SU-DHL-6 (cell line): ENCODE measurements around the gene QPRT.
"Not testable (repeated sequence)": the region's sequence is repeated elsewhere in the genome, so short reads cannot be mapped to it uniquely, and the experiment has no call there.

Experiments used
- H2AFZ ChIP-seq: fragments of 200-600 bp; sonication (generic); 2 replicates; pipeline ENCODE4 v1.6.1; 2014; ENCODE audit warnings: low read depth, mild to moderate bottlenecking, moderate library complexity, mixed read lengths, antibody characterized with exemption, low read length; ENCODE audit not compliant: severe bottlenecking
- H3F3A ChIP-seq: fragments of 200-600 bp; shearing (Covaris generic); 2 replicates; pipeline ENCODE4 v1.6.0; 2016; ENCODE audit warnings: antibody characterized with exemption, mild to moderate bottlenecking; ENCODE audit not compliant: insufficient read depth
- H3K27ac ChIP-seq: fragments of 200-600 bp; sonication (generic); 2 replicates; pipeline ENCODE4 v1.5.1; 2016; ENCODE audit warnings: low read depth, mild to moderate bottlenecking, low read length, moderate library complexity, mixed read lengths
- H3K27me3 ChIP-seq: fragments of 200-600 bp; sonication (generic), shearing (Covaris generic); 2 replicates; pipeline ENCODE4 v1.6.0; 2014; ENCODE audit warnings: mild to moderate bottlenecking, low read length
- H3K36me3 ChIP-seq: fragments of 200-600 bp; sonication (generic); 2 replicates; pipeline ENCODE4 v1.6.1; 2014; ENCODE audit warnings: mild to moderate bottlenecking, low read length, mixed read lengths
- H3K4me2 ChIP-seq: fragments of 300-600, 200-600 bp; shearing (Covaris generic), sonication (generic); 2 replicates; pipeline ENCODE4 v1.6.0; 2014; ENCODE audit warnings: low read length, low read depth, mild to moderate bottlenecking; ENCODE audit not compliant: poor library complexity, severe bottlenecking
- H3K4me3 ChIP-seq: fragments of 200-600 bp; sonication (generic); 2 replicates; pipeline ENCODE4 v1.5.1; 2014; ENCODE audit warnings: antibody characterized with exemption, low read length, mild to moderate bottlenecking, mixed read lengths; ENCODE audit not compliant: insufficient read depth, poor library complexity, severe bottlenecking
- H3K79me2 ChIP-seq: fragments of 200-600 bp; sonication (generic); 2 replicates; pipeline ENCODE4 v1.6.1; 2014; ENCODE audit warnings: mild to moderate bottlenecking, low read length, moderate library complexity; ENCODE audit not compliant: insufficient read depth
- H3K9ac ChIP-seq: fragments of 200-600 bp; sonication (generic); 2 replicates; pipeline ENCODE4 v1.7.0; 2014; ENCODE audit warnings: mild to moderate bottlenecking, low read length
- H3K9me2 ChIP-seq: fragments of 200-600 bp; sonication (generic); replicated peaks from 2 replicates; pipeline ENCODE4 v1.6.1; 2014; ENCODE audit warnings: low read length; ENCODE audit not compliant: insufficient read depth
- H3K9me3 ChIP-seq: fragments of 200-600 bp; sonication (generic); 2 replicates; pipeline ENCODE4 v1.6.1; 2014; ENCODE audit warnings: low read length, mixed read lengths; ENCODE audit not compliant: insufficient read depth
- H4K20me1 ChIP-seq: fragments of 200-600 bp; sonication (generic); 2 replicates; pipeline ENCODE4 v1.6.1; 2014; ENCODE audit warnings: low read depth, mild to moderate bottlenecking, antibody characterized with exemption, low read length, moderate library complexity, mixed read lengths
- CTCF ChIP-seq: fragments of 200-600 bp; sonication (generic); IDR thresholded peaks from one replicate; pipeline ENCODE4 v1.5.1; 2017; ENCODE audit warnings: antibody characterized with exemption, mild to moderate bottlenecking, low read length, moderate library complexity; ENCODE audit not compliant: insufficient read depth, poor library complexity, severe bottlenecking
- EZH2phosphoT487 ChIP-seq: fragments of 200-600 bp; sonication (generic), shearing (Covaris generic); conservative IDR thresholded peaks from 2 replicates; pipeline ENCODE4 v1.6.1; 2018; ENCODE audit warnings: mild to moderate bottlenecking, antibody characterized with exemption, low read length, moderate library complexity, mixed read lengths

Gene QPRT

GRCh38 chr16:29686740-29687332, 7.9 kb downstream of the QPRT start:
- H3K9me2 ChIP-seq, result no peaks in the 10 kb centered on the region
- no peaks in the 10 kb centered on the region for H4K20me1 ChIP-seq
- no peak overlapping the region for H3K4me3 ChIP-seq
- no peak overlapping the region for H3K27ac ChIP-seq
- H3K9me3 ChIP-seq, result no peaks in the 10 kb centered on the region
- TF ChIP-seq CTCF (no peak), EZH2phosphoT487 (no peak)
- H3K79me2 ChIP-seq, result no peaks in the 10 kb centered on the region
- H3K27me3 ChIP-seq, result no peaks in the 10 kb centered on the region
- no peak overlapping the region for H2AFZ ChIP-seq
- H3K9ac ChIP-seq, result no peak overlapping the region
- no peak overlapping the region for H3K4me2 ChIP-seq
- no peaks in the 10 kb centered on the region for H3F3A ChIP-seq
- H3K36me3 ChIP-seq, result no peaks in the 10 kb centered on the region

- TF ChIP-seq EZH2phosphoT487 (no peak), CTCF (no peak)
- Histone ChIP-seq H3K79me2 (no peaks in the 10 kb centered on the region), H3K27ac (no peak overlapping the region), H3K27me3 (no peaks in the 10 kb centered on the region), H2AFZ (no peak overlapping the region), H4K20me1 (no peaks in the 10 kb centered on the region), H3F3A (no peaks in the 10 kb centered on the region), H3K9me2 (no peaks in the 10 kb centered on the region), H3K9ac (no peak overlapping the region), H3K36me3 (no peaks in the 10 kb centered on the region), H3K4me2 (no peak overlapping the region), H3K4me3 (no peak overlapping the region), H3K9me3 (no peaks in the 10 kb centered on the region)
Measured at GRCh38 chr16:29687755-29688154, 8.8 kb downstream of the QPRT start.

- H3F3A ChIP-seq, result no peaks in the 10 kb centered on the region
- H3K9ac ChIP-seq, result no peak overlapping the region
- H3K79me2 ChIP-seq, result no peaks in the 10 kb centered on the region
- no peak for TF ChIP-seq CTCF
- TF ChIP-seq EZH2phosphoT487, result no peak
- no peak overlapping the region for H2AFZ ChIP-seq
- H4K20me1 ChIP-seq, result no peaks in the 10 kb centered on the region
- H3K36me3 ChIP-seq, result no peaks in the 10 kb centered on the region
- H3K27me3 ChIP-seq, result no peaks in the 10 kb centered on the region
- H3K4me3 ChIP-seq, result no peak overlapping the region
- no peaks in the 10 kb centered on the region for H3K9me3 ChIP-seq
- no peaks in the 10 kb centered on the region for H3K9me2 ChIP-seq
- H3K4me2 ChIP-seq, result no peak overlapping the region
- H3K27ac ChIP-seq, result no peak overlapping the region
Measured at GRCh38 chr16:29688172-29688571, 9.2 kb downstream of the QPRT start.

GRCh38 chr16:29689490-29690351, 10.7 kb downstream of the QPRT start:
- H2AFZ ChIP-seq, H3K27ac ChIP-seq, H3K27me3 ChIP-seq, H3F3A ChIP-seq, H3K79me2 ChIP-seq, H3K9ac ChIP-seq, H4K20me1 ChIP-seq, H3K9me3 ChIP-seq, H3K4me3 ChIP-seq, H3K4me2 ChIP-seq, H3K9me2 ChIP-seq, H3K36me3 ChIP-seq: not testable (repeated sequence)

GRCh38 chr16:29692606-29693005, 13.6 kb downstream of the QPRT start:
- not testable (repeated sequence) for H4K20me1 ChIP-seq, H3K27me3 ChIP-seq, H3K79me2 ChIP-seq, H3K27ac ChIP-seq, H3F3A ChIP-seq, H3K36me3 ChIP-seq, H3K9ac ChIP-seq, H3K4me2 ChIP-seq, H3K4me3 ChIP-seq, H3K9me2 ChIP-seq, H2AFZ ChIP-seq, H3K9me3 ChIP-seq
